Astrocyte (in vitro differentiated cells and primary cell): ENCODE data around the gene PAOX. TPM values are rescaled to one million over a fixed set of nuclear protein-coding genes. Genes with fewer than 3 reads are reported as not detected.

Source experiments
- DNase-seq: peaks from one replicate; pipeline ENCODE4 v3.0.0-alpha.2; 2010; ENCODE audit warnings: low read depth
- FAIRE-seq: peaks from 2 replicates; lab custom pipeline; 2011; peaks lifted over from hg19 to GRCh38; lab: Jason Lieb, UNC
- H2AFZ ChIP-seq: 2 replicates; pipeline ENCODE4 v1.6.0; 2012; ENCODE audit warnings: low read depth, low read length, inconsistent platforms
- H3K27ac ChIP-seq: 2 replicates; pipeline ENCODE4 v1.5.1; 2011; ENCODE audit warnings: low read depth, low read length, inconsistent platforms
- H3K27me3 ChIP-seq: 2 replicates; pipeline ENCODE4 v1.6.0; 2011; ENCODE audit warnings: low read length, inconsistent platforms; ENCODE audit not compliant: insufficient read depth
- H3K36me3 ChIP-seq: 2 replicates; pipeline ENCODE4 v1.5.1; 2011; ENCODE audit warnings: low read length, inconsistent platforms; ENCODE audit not compliant: insufficient read depth
- H3K4me1 ChIP-seq: 2 replicates; pipeline ENCODE4 v1.5.1; 2011; ENCODE audit warnings: low read length, inconsistent platforms; ENCODE audit not compliant: insufficient read depth
- H3K4me2 ChIP-seq: 2 replicates; pipeline ENCODE4 v1.6.0; 2012; ENCODE audit warnings: low read length, inconsistent platforms
- H3K4me3 ChIP-seq: 2 replicates; pipeline ENCODE4 v1.5.1; 2011; ENCODE audit warnings: low read depth, mild to moderate bottlenecking, low read length, inconsistent platforms; ENCODE audit not compliant: insufficient read depth
- H3K79me2 ChIP-seq: 2 replicates; pipeline ENCODE4 v1.6.0; 2012; ENCODE audit warnings: mild to moderate bottlenecking, low read length, inconsistent platforms; ENCODE audit not compliant: insufficient read depth
- H3K9ac ChIP-seq: 2 replicates; pipeline ENCODE4 v1.6.0; 2012; ENCODE audit warnings: mild to moderate bottlenecking, low read length, inconsistent platforms
- H3K9me3 ChIP-seq: 2 replicates; pipeline ENCODE4 v1.5.1; 2012; ENCODE audit warnings: low read depth, mild to moderate bottlenecking, low read length, inconsistent platforms; ENCODE audit not compliant: insufficient read depth
- H4K20me1 ChIP-seq: 2 replicates; pipeline ENCODE4 v1.6.0; 2012; ENCODE audit warnings: low read length, inconsistent platforms; ENCODE audit not compliant: insufficient read depth
- H3K27ac Mint-ChIP-seq: one replicate; pipeline ENCODE4 v1.8.0; 2021; ENCODE audit warnings: mild to moderate bottlenecking, mixed read lengths; ENCODE audit not compliant: unreplicated experiment
- H3K27me3 Mint-ChIP-seq: one replicate; pipeline ENCODE4 v1.8.0; 2021; ENCODE audit warnings: low read depth, mixed read lengths; ENCODE audit not compliant: unreplicated experiment
- H3K36me3 Mint-ChIP-seq: one replicate; pipeline ENCODE4 v1.8.0; 2021; ENCODE audit warnings: low read depth, mixed read lengths; ENCODE audit not compliant: unreplicated experiment
- H3K4me1 Mint-ChIP-seq: one replicate; pipeline ENCODE4 v1.8.0; 2021; ENCODE audit warnings: low read depth, mixed read lengths; ENCODE audit not compliant: unreplicated experiment
- H3K4me3 Mint-ChIP-seq: one replicate; pipeline ENCODE4 v1.8.0; 2021; ENCODE audit warnings: mild to moderate bottlenecking, moderate library complexity, mixed read lengths; ENCODE audit not compliant: unreplicated experiment
- H3K9me3 Mint-ChIP-seq: one replicate; pipeline ENCODE4 v1.8.0; 2021; ENCODE audit warnings: mild to moderate bottlenecking, mixed read lengths; ENCODE audit not compliant: unreplicated experiment
- EZH2 ChIP-seq: IDR thresholded peaks from 2 replicates; pipeline ENCODE4 v1.6.1; 2012; ENCODE audit warnings: mild to moderate bottlenecking, low read length, inconsistent platforms; ENCODE audit not compliant: insufficient read depth
- total RNA-seq: library from RNA; stranded (reverse); gene quantifications from 2 replicates; pipeline ENCODE4 v1.2.1, GENCODE V29; 2021
- TF ChIP-seq, protein P1 (sequence below): IDR thresholded peaks from 2 replicates; pipeline ENCODE4 v1.5.1; 2011; ENCODE audit warnings: low read depth, mild to moderate bottlenecking, inconsistent platforms, low read length, moderate library complexity; ENCODE audit not compliant: insufficient read depth

The PAOX gene
- total RNA-seq, 1 donor from 2014 or later, result 7.9 TPM

DNA sequence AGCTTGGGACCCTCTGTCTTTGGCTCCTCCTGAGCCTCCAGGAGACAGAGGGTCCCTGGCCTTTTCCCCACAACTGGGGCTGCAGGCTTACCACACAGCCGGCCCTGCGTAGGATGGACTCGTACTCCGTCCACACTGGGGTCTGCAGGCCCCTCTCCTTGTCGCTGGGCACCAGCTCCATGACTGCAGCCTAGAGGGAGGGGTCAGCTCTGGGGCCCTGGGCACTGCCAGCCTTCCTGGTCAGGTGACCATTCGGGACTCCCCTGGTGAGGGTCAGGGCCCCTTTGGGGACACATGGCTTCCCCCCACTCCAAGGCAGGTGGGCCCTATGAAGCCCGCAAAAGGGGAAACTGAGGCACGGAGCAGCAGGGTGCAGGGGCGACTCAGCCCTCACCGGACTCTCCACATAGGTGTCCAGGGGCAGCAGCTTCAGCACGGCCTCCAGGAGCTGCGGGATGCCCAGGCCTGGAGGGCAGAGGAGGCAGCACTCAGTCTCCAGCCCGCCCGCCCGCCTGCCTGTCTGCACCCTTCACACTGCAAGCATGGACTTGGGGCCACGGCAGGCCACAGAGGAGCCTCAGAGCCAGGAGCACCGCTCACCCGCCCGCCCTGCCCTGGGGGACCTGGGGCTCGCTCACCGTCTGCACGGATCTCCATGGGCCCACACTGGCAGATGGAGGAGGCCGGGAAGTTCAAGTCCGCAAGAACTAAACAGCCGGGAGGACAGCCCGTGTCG lies 22.3 kb upstream of the PAOX start:
- Mint-ChIP-seq H3K36me3 (no peaks in the 10 kb centered on the region), H3K27me3 (no peaks in the 10 kb centered on the region), H3K4me3 (peak overlapping the region; percentile 78), H3K4me1 (no peaks in the 10 kb centered on the region), H3K9me3 (no peaks in the 10 kb centered on the region), H3K27ac (no peak overlapping the region)
- H3K9ac ChIP-seq, result peak overlapping the region; percentile 73
- no peaks in the 10 kb centered on the region for H3K9me3 ChIP-seq
- peak overlapping the region; percentile 57 for H3K4me3 ChIP-seq
- H3K79me2 ChIP-seq, result peaks cover 5% of the 10 kb centered on the region
- H4K20me1 ChIP-seq, result peaks cover 7% of the 10 kb centered on the region
- no peaks in the 10 kb centered on the region for H3K27me3 ChIP-seq
- no peak for TF ChIP-seq EZH2
- TF ChIP-seq, protein P1, sequence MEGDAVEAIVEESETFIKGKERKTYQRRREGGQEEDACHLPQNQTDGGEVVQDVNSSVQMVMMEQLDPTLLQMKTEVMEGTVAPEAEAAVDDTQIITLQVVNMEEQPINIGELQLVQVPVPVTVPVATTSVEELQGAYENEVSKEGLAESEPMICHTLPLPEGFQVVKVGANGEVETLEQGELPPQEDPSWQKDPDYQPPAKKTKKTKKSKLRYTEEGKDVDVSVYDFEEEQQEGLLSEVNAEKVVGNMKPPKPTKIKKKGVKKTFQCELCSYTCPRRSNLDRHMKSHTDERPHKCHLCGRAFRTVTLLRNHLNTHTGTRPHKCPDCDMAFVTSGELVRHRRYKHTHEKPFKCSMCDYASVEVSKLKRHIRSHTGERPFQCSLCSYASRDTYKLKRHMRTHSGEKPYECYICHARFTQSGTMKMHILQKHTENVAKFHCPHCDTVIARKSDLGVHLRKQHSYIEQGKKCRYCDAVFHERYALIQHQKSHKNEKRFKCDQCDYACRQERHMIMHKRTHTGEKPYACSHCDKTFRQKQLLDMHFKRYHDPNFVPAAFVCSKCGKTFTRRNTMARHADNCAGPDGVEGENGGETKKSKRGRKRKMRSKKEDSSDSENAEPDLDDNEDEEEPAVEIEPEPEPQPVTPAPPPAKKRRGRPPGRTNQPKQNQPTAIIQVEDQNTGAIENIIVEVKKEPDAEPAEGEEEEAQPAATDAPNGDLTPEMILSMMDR, result no peak
- peak overlapping the region; percentile 87 for H2AFZ ChIP-seq
- H3K36me3 ChIP-seq, result no peaks in the 10 kb centered on the region
- no peak for FAIRE-seq
- H3K4me1 ChIP-seq, result peaks cover 9% of the 10 kb centered on the region
- peak overlapping the region; percentile 85 for H3K4me2 ChIP-seq
- no peak overlapping the region for H3K27ac ChIP-seq
- DNase-seq, result no peak

GRCh38 chr10:133357285-133358161 lies 21.5 kb upstream of the PAOX start, which contains the start of gene FUOM:
FUOM (minus strand) TSS chr10:133358019; CDS start chr10:133358007, 12 bp downstream.
- no peaks in the 10 kb centered on the region for H3K9me3 Mint-ChIP-seq
- peaks cover 5% of the 10 kb centered on the region for H3K36me3 Mint-ChIP-seq
- Histone ChIP-seq H3K79me2 (peaks cover 5% of the 10 kb centered on the region), H3K36me3 (no peaks in the 10 kb centered on the region), H3K9me3 (no peaks in the 10 kb centered on the region), H3K4me3 (peak within 1 kb of the TSS; percentile 57), H4K20me1 (peaks cover 11% of the 10 kb centered on the region), H3K4me1 (peaks cover 9% of the 10 kb centered on the region), H3K9ac (peak within 1 kb of the TSS; percentile 73), H3K27me3 (no peaks in the 10 kb centered on the region), H3K27ac (no peak within 1 kb of the TSS), H2AFZ (peak within 1 kb of the TSS; percentile 87), H3K4me2 (peak within 1 kb of the TSS; percentile 85)
- no peak within 1 kb of the TSS for H3K27ac Mint-ChIP-seq
- no peaks in the 10 kb centered on the region for H3K27me3 Mint-ChIP-seq
- H3K4me3 Mint-ChIP-seq, result peak within 1 kb of the TSS; percentile 78
- DNase-seq (peak; percentile 23), FAIRE-seq (no peak)
- no peaks in the 10 kb centered on the region for H3K4me1 Mint-ChIP-seq
- TF ChIP-seq EZH2, result no peak
- TF ChIP-seq, protein P1, result no peak
